Body of pancreas (tissue), 4 donors: ENCODE measurements around the gene TMEM181. TPM values are rescaled to one million over a fixed set of nuclear protein-coding genes. Genes with fewer than 3 reads are reported as not detected.
"Not testable (repeated sequence)": the region's sequence is repeated elsewhere in the genome, so short reads cannot be mapped to it uniquely, and the experiment has no call there.

Experiments used
- ATAC-seq: fragments of 150-250 bp; one replicate; pipeline ENCODE4 v1.9.1; 2016
- DNase-seq, 4 donors: peaks; one replicate each; pipeline ENCODE4 v3.0.0-alpha.2; 2019
- H3K27ac ChIP-seq, 4 donors: fragments of 200-600 bp; sonication (generic); 1 replicate in 3 of 4; 2 replicates in 1 of 4; pipeline versions ENCODE4 v1.5.1 to v1.6.1; 2016 to 2019; ENCODE audit warnings: mild to moderate bottlenecking in 1 of 4, mixed read lengths in 1 of 4, moderate library complexity in 1 of 4
- H3K27me3 ChIP-seq, 2 donors: fragments of 200-600 bp; sonication (generic); one replicate each; pipeline ENCODE4 v1.6.0; 2016; ENCODE audit warnings: mild to moderate bottlenecking in 1 of 2
- H3K36me3 ChIP-seq, 2 donors: fragments of 200-600 bp; sonication (generic); replicated peaks in 1 of 2; 2 replicates each; pipeline ENCODE4 v1.5.1; 2016; ENCODE audit warnings: low read depth in 2 of 2; ENCODE audit not compliant: insufficient read depth in 1 of 2
- H3K4me1 ChIP-seq: fragments of 200-600 bp; sonication (generic); one replicate; pipeline ENCODE4 v1.6.0; 2016
- H3K4me3 ChIP-seq, 2 donors: fragments of 200-600 bp; sonication (generic); 1 replicate in 1 of 2; 2 replicates in 1 of 2; pipeline ENCODE4 v1.5.1; 2016 to 2019
- H3K9me3 ChIP-seq, 3 donors: fragments of 200-600 bp; sonication (generic); 1 replicate in 2 of 3; 2 replicates in 1 of 3; pipeline ENCODE4 v1.5.1; 2016
- CTCF ChIP-seq, 7 experiments: fragments of 450-650 bp in 4 of 7; fragments of 200-600 bp in 3 of 7; sonication (generic) in 3 of 7; IDR thresholded peaks; one replicate each; pipeline ENCODE4 v1.5.1; 2016 to 2019; ENCODE audit warnings: antibody characterized with exemption in 7 of 7
- POLR2A ChIP-seq, 3 donors: fragments of 450-650 bp; IDR thresholded peaks; one replicate each; pipeline ENCODE4 v1.6.1; 2016; ENCODE audit warnings: antibody characterized with exemption in 3 of 3, mild to moderate bottlenecking in 2 of 3
- WGBS, 2 donors: methylation state at CpG; one replicate each; pipeline ENCODE4 v1.1.5; 2017; 5-methylcytosine and 5-hydroxymethylcytosine counted together
- intact Hi-C: fragments of 100-400 bp; cut with DNase I; formaldehyde crosslinking; loops from one replicate; pipeline ENCODE4 v1.15.1; 2023
- total RNA-seq, 2 donors: library from RNA; depleted of rRNA; stranded (reverse); fragments of >200 nt; gene quantifications; one replicate each; pipeline ENCODE4 v1.1.0, GENCODE V29; 2016

The TMEM181 gene
- total RNA-seq, 2 donors from 2014 or later, result 19.8 to 34.2 TPM

GRCh38 chr6:158519300-158519699, 40.6 kb upstream of the TMEM181 start:
- DNase-seq, result no peak
- no peak overlapping the region for H3K4me3 ChIP-seq
- TF ChIP-seq POLR2A (IDR thresholded peaks at IDR 0.05), result no peak
- TF ChIP-seq CTCF (IDR thresholded peaks at IDR 0.05), result no peak
- H3K36me3 ChIP-seq, result no peaks in the 10 kb centered on the region
- peaks cover 6% of the 10 kb centered on the region for H3K4me1 ChIP-seq
- intact Hi-C loops, result loop anchor here (10.0 kb wide), 1 partner anchor 294 kb away; no protein-coding TSS in a partner anchor
- 63 to 76% methylated on average over 3 of the region's 3 CpGs for WGBS, 2 donors
- H3K27me3 ChIP-seq, result no peaks in the 10 kb centered on the region
- ATAC-seq, result no peak
- no peaks in the 10 kb centered on the region for H3K9me3 ChIP-seq
- H3K27ac ChIP-seq, result no peak overlapping the region

GRCh38 chr6:158519761-158520160, 40.1 kb upstream of the TMEM181 start:
- WGBS, 2 donors, result 79 to 91% methylated on average over 3 to 4 of the region's 4 CpGs
- Histone ChIP-seq H3K36me3 (no peaks in the 10 kb centered on the region), H3K27ac (no peak overlapping the region), H3K27me3 (no peaks in the 10 kb centered on the region), H3K4me3 (no peak overlapping the region), H3K4me1 (peaks cover 6% of the 10 kb centered on the region), H3K9me3 (no peaks in the 10 kb centered on the region)
- intact Hi-C loops, result loop anchor here (10.0 kb wide), 1 partner anchor 295 kb away; no protein-coding TSS in a partner anchor
- no peak for ATAC-seq
- TF ChIP-seq POLR2A (IDR thresholded peaks at IDR 0.05) (no peak), CTCF (IDR thresholded peaks at IDR 0.05) (no peak)
- DNase-seq, result no peak

GRCh38 chr6:158520975-158521374, 38.9 kb upstream of the TMEM181 start:
- ATAC-seq, intact Hi-C loops, H3K27me3 ChIP-seq, DNase-seq, H3K27ac ChIP-seq, H3K36me3 ChIP-seq, H3K4me3 ChIP-seq, H3K9me3 ChIP-seq, H3K4me1 ChIP-seq: not testable (repeated sequence)
- WGBS, 2 donors, result 86 to 87% methylated on average over 7 of the region's 7 CpGs

- no peaks in the 10 kb centered on the region for H3K36me3 ChIP-seq
- no peaks in the 10 kb centered on the region for H3K27me3 ChIP-seq
- no peak for DNase-seq
- intact Hi-C loops, result no loop called here
- no peak overlapping the region for H3K4me3 ChIP-seq
- H3K27ac ChIP-seq, result no peak overlapping the region
- no peaks in the 10 kb centered on the region for H3K9me3 ChIP-seq
- TF ChIP-seq CTCF (IDR thresholded peaks at IDR 0.05) (no peak), POLR2A (IDR thresholded peaks at IDR 0.05) (no peak)
- no peak for ATAC-seq
- peaks cover 6% of the 10 kb centered on the region for H3K4me1 ChIP-seq
- 59 to 71% methylated on average over 1 of the region's 1 CpG for WGBS, 2 donors
Measured at GRCh38 chr6:158521759-158522158, 38.1 kb upstream of the TMEM181 start.

GRCh38 chr6:158522616-158523015, 37.3 kb upstream of the TMEM181 start:
- intact Hi-C loops, result no loop called here
- ATAC-seq (no peak), DNase-seq (no peak)
- Histone ChIP-seq H3K4me1 (peaks cover 6% of the 10 kb centered on the region), H3K27me3 (no peaks in the 10 kb centered on the region), H3K9me3 (no peaks in the 10 kb centered on the region), H3K4me3 (no peak overlapping the region), H3K27ac (no peak overlapping the region), H3K36me3 (no peaks in the 10 kb centered on the region)
- TF ChIP-seq CTCF (IDR thresholded peaks at IDR 0.05) (no peak), POLR2A (IDR thresholded peaks at IDR 0.05) (no peak)
- WGBS, 2 donors, result 87 to 90% methylated on average over 11 of the region's 11 CpGs
